ENCODE results near the gene POC1A. TPM values are rescaled to one million over a fixed set of nuclear protein-coding genes. Genes with fewer than 3 reads are reported as not detected.

Gene POC1A
- total RNA-seq, 1 experiment from 2014 or later: 9.8 TPM

DNA sequence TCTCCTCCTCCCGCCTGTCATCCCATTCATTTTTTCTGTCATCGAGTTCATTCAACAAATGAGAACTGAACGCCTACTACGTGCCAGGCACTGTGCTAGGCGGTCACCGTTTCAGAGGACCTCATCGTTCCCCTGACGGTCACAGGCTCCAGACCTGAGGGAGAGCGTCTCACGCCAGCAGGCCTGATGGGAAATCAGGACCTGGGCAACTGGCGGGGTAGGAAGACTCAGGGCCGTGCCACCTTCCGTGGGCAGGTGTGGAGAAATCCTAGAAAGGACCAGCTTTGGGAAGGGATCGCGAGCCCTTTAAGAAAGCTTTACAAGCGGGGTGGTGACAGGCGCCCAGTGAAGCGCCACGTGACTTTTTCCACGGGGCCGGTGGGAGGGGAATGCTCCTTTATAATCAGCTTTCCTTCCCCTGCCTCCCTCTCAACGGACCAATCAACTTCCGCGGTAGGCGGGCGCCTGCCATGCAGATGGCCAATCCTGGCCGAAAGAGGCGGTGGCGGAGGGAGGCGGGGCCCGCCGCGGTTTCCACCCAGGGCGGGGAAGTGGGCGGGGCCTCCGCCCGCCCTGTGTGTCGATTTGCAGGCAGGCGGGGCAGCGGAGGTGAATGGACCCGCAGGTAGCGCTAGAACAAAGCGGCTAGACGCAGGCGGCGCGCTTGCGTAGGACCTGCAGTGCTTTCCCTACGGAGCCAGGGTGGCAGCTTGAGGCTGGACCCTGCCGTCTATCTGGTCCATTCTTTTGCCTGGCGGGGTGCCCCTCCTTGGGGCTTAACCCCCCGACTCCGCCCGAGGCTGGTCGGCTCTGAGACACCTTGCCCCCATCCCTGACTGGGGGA lies 97.0 kb downstream of the POC1A start:
- peaks cover 42% of the 10 kb centered on the region for H3K4me1 Mint-ChIP-seq (ENCODE audit: insufficient read depth, unreplicated experiment)
- H3K36me3 Mint-ChIP-seq (ENCODE audit: insufficient read depth, unreplicated experiment): peaks cover 38% of the 10 kb centered on the region
- peak overlapping the region; percentile 81 for H3K4me3 Mint-ChIP-seq (ENCODE audit: unreplicated experiment)
- H3K27me3 Mint-ChIP-seq (ENCODE audit: insufficient read depth, unreplicated experiment): no peaks in the 10 kb centered on the region
- TF ChIP-seq, protein P1, sequence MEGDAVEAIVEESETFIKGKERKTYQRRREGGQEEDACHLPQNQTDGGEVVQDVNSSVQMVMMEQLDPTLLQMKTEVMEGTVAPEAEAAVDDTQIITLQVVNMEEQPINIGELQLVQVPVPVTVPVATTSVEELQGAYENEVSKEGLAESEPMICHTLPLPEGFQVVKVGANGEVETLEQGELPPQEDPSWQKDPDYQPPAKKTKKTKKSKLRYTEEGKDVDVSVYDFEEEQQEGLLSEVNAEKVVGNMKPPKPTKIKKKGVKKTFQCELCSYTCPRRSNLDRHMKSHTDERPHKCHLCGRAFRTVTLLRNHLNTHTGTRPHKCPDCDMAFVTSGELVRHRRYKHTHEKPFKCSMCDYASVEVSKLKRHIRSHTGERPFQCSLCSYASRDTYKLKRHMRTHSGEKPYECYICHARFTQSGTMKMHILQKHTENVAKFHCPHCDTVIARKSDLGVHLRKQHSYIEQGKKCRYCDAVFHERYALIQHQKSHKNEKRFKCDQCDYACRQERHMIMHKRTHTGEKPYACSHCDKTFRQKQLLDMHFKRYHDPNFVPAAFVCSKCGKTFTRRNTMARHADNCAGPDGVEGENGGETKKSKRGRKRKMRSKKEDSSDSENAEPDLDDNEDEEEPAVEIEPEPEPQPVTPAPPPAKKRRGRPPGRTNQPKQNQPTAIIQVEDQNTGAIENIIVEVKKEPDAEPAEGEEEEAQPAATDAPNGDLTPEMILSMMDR (IDR thresholded peaks at IDR 0.05; ENCODE audit: unreplicated experiment): no peak
- ChIA-PET POLR2A (interaction anchor here (0.5 to 6.1 kb wide), 30 partner anchors 9 to 558 kb away, joined by 3 to 101 read pairs (median 5); partner anchors contain the start of genes ABHD14A, ABHD14B, ACY1 and DCAF1), CTCF (interaction anchor here (0.6 to 8.5 kb wide), 20 partner anchors 9 to 1514 kb away, joined by 3 to 116 read pairs (median 4); partner anchors contain the start of gene RRP9)
- H3K9me3 Mint-ChIP-seq (ENCODE audit: unreplicated experiment): no peaks in the 10 kb centered on the region
- peak; percentile 99 for DNase-seq (ENCODE audit: unreplicated experiment)
- intact Hi-C loops (cut with micrococcal nuclease): loop anchor here (1.0 kb wide), 1 partner anchor 66 kb away; no protein-coding TSS in a partner anchor
- no TSS peak for BruUV-seq (replicated peaks)
- H3K27ac Mint-ChIP-seq (ENCODE audit: low read depth, unreplicated experiment): peak overlapping the region; percentile 50

DNA sequence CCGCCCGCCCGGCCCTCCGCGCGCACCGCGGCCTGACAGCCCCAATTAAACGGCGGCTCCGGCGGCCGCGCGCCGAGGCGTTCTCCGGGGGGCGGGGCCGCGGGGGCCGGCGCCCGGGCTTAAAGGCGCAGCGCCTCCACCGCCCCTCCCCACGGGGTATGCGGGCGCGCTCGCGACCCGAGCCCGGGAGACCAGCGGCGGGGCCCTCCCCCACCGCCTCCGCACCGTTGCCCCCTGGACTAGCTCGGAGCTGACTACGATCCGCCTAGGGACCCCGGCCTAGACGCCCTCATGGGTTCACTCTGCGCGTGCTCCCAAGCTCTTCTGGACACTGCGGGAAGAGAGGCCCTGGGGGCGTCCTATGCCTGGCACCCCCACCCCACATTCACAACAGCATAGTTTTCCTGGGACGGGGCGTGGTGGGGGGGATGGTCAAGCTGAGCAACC lies 97.7 kb downstream of the POC1A start, which contains the start of gene DUSP7:
Gene DUSP7, minus strand, starts transcription at position 51 of the 447 bp plus-strand sequence. CDS start 205 bp downstream, outside the sequence.
- peaks cover 43% of the 10 kb centered on the region for H3K4me1 Mint-ChIP-seq (ENCODE audit: insufficient read depth, unreplicated experiment)
- H3K9me3 Mint-ChIP-seq (ENCODE audit: unreplicated experiment): no peaks in the 10 kb centered on the region
- ChIA-PET POLR2A (interaction anchor here (0.5 to 6.1 kb wide), 32 partner anchors 10 to 650 kb away, joined by 3 to 101 read pairs (median 4); partner anchors contain the start of genes ABHD14A, ABHD14B, ACY1 and DCAF1), CTCF (interaction anchor here (0.6 to 8.5 kb wide), 13 partner anchors 9 to 1309 kb away, joined by 3 to 116 read pairs (median 4); no protein-coding TSS in a partner anchor)
- intact Hi-C loops (cut with micrococcal nuclease): no loop called here
- peaks cover 39% of the 10 kb centered on the region for H3K36me3 Mint-ChIP-seq (ENCODE audit: insufficient read depth, unreplicated experiment)
- peak within 1 kb of the TSS; percentile 81 for H3K4me3 Mint-ChIP-seq (ENCODE audit: unreplicated experiment)
- H3K27ac Mint-ChIP-seq (ENCODE audit: low read depth, unreplicated experiment): peak within 1 kb of the TSS; percentile 50
- H3K27me3 Mint-ChIP-seq (ENCODE audit: insufficient read depth, unreplicated experiment): no peaks in the 10 kb centered on the region
- no TSS peak for BruUV-seq (replicated peaks)
- TF ChIP-seq, protein P1 (IDR thresholded peaks at IDR 0.05; ENCODE audit: unreplicated experiment): no peak
- peak; percentile 69 for DNase-seq (ENCODE audit: unreplicated experiment)

DNA sequence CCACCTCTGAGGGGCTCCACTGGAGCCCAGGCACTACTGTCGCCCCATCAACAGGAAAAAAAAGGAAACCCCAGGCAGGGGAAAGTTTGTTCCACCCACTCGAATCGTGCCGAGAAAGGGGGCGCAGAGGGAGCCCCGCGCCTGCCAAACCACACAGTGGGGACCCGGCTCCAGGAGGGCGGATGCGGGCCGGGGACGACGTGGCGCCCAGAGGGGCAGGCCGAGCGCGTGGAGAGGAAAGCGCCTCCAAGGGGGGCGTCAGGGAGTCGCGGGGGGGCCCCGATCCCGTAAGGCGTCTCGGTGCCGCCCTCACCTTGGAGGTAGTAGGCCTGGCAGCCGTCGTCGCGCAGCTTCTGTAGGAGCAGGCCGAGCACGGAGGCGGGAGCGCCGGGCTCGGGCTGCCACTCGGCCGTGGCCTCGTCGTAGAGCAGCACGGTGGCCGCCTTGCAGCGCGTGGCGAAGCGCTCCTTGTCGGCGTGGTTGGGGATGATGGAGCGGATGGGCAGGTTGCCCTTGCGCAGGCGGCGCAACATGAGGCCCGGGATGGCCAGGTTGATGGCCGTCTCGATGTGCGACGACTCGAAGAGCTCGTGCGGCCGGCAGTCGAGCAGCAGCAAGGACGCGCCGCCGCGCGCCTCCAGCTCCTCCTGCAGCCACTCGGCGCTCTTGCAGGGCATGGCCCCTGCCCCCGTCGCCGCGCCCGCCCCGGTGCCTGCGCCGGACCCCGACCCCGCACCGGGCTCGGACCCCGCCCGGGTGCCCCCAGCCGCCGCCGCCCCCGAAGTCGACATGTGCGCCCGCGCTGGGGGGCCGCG lies 98.5 kb downstream of the POC1A start:
- DNase-seq (ENCODE audit: unreplicated experiment): no peak
- Mint-ChIP-seq H3K4me1 (ENCODE audit: insufficient read depth, unreplicated experiment) (peaks cover 36% of the 10 kb centered on the region), H3K27ac (ENCODE audit: low read depth, unreplicated experiment) (peak overlapping the region; percentile 47), H3K27me3 (ENCODE audit: insufficient read depth, unreplicated experiment) (no peaks in the 10 kb centered on the region), H3K4me3 (ENCODE audit: unreplicated experiment) (peak overlapping the region; percentile 72), H3K9me3 (ENCODE audit: unreplicated experiment) (no peaks in the 10 kb centered on the region), H3K36me3 (ENCODE audit: insufficient read depth, unreplicated experiment) (peaks cover 42% of the 10 kb centered on the region)
- TF ChIP-seq, protein P1 (IDR thresholded peaks at IDR 0.05; ENCODE audit: unreplicated experiment): peak; percentile 7
- ChIA-PET CTCF (interaction anchor here (0.8 to 8.5 kb wide), 8 partner anchors 9 to 89 kb away, joined by 3 to 116 read pairs (median 8); partner anchors contain the start of gene ABHD14B), POLR2A (interaction anchor here (0.6 to 6.1 kb wide), 26 partner anchors 10 to 1010 kb away, joined by 3 to 101 read pairs (median 6); partner anchors contain the start of genes ABHD14A, DCAF1, GLYCTK and PARP3)
- TSS peak; percentile 9 for BruUV-seq (replicated peaks)
- intact Hi-C loops (cut with micrococcal nuclease): no loop called here

All from MCF 10A (cell line).